ENCODE data around the gene GLG1. TPM values are rescaled to one million over a fixed set of nuclear protein-coding genes. Genes with fewer than 3 reads are reported as not detected.

The GLG1 gene
- total RNA-seq, 1 experiment from 2014 or later, result 117 TPM

GRCh38 chr16:74492976-74493375 is 113.9 kb downstream of the GLG1 start:
- H3K9me3 ChIP-seq (ENCODE audit: insufficient read depth, low read depth), result no peaks in the 10 kb centered on the region
- H4K20me1 ChIP-seq (ENCODE audit: insufficient read depth), result no peaks in the 10 kb centered on the region
- H3F3A ChIP-seq (ENCODE audit: insufficient read depth, low read depth), result no peaks in the 10 kb centered on the region
- ChIA-PET CTCF (no interaction called here), POLR2A (ENCODE audit: unreplicated experiment) (no interaction called here)
- no peaks in the 10 kb centered on the region for H3K36me3 ChIP-seq (ENCODE audit: low read depth)
- no peaks in the 10 kb centered on the region for H3K79me2 ChIP-seq (ENCODE audit: low read depth)
- intact Hi-C loops (cut with micrococcal nuclease; ENCODE audit: unreplicated experiment), result no loop called here
- no peak overlapping the region for H3K4me2 ChIP-seq
- H3K4me3 ChIP-seq, result no peak overlapping the region
- H3K27ac ChIP-seq, result no peak overlapping the region
- BruUV-seq (replicated peaks), result no TSS peak
- H3K9me2 ChIP-seq (ENCODE audit: insufficient read depth), result no peaks in the 10 kb centered on the region
- no peak for DNase-seq
- TF ChIP-seq, protein P1, sequence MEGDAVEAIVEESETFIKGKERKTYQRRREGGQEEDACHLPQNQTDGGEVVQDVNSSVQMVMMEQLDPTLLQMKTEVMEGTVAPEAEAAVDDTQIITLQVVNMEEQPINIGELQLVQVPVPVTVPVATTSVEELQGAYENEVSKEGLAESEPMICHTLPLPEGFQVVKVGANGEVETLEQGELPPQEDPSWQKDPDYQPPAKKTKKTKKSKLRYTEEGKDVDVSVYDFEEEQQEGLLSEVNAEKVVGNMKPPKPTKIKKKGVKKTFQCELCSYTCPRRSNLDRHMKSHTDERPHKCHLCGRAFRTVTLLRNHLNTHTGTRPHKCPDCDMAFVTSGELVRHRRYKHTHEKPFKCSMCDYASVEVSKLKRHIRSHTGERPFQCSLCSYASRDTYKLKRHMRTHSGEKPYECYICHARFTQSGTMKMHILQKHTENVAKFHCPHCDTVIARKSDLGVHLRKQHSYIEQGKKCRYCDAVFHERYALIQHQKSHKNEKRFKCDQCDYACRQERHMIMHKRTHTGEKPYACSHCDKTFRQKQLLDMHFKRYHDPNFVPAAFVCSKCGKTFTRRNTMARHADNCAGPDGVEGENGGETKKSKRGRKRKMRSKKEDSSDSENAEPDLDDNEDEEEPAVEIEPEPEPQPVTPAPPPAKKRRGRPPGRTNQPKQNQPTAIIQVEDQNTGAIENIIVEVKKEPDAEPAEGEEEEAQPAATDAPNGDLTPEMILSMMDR (conservative IDR thresholded peaks at IDR 0.05), result no peak
- TF ChIP-seq EZH2 (IDR thresholded peaks at IDR 0.05; ENCODE audit: low read depth), result no peak
- no peaks in the 10 kb centered on the region for H3K27me3 ChIP-seq (ENCODE audit: insufficient read depth, low read depth)
- no peak overlapping the region for H2AFZ ChIP-seq
- no peaks in the 10 kb centered on the region for H3K4me1 ChIP-seq (replicated peaks; ENCODE audit: insufficient read depth)

GRCh38 chr16:74487634-74488495 is 119.0 kb downstream of the GLG1 start:
- no peak for TF ChIP-seq EZH2 (IDR thresholded peaks at IDR 0.05; ENCODE audit: low read depth)
- TF ChIP-seq, protein P1 (conservative IDR thresholded peaks at IDR 0.05), result no peak
- BruUV-seq (replicated peaks), result no TSS peak
- Histone ChIP-seq H3K4me1 (replicated peaks; ENCODE audit: insufficient read depth) (peaks cover 18% of the 10 kb centered on the region), H3K4me2 (no peak overlapping the region), H3F3A (ENCODE audit: insufficient read depth, low read depth) (peaks cover 16% of the 10 kb centered on the region), H3K9me2 (ENCODE audit: insufficient read depth) (no peaks in the 10 kb centered on the region), H3K79me2 (ENCODE audit: low read depth) (no peaks in the 10 kb centered on the region), H2AFZ (no peak overlapping the region), H3K9me3 (ENCODE audit: insufficient read depth, low read depth) (no peaks in the 10 kb centered on the region), H3K27ac (no peak overlapping the region), H3K36me3 (ENCODE audit: low read depth) (peaks cover 3% of the 10 kb centered on the region; the same call in 1 of the 2 replicates), H3K27me3 (ENCODE audit: insufficient read depth, low read depth) (no peaks in the 10 kb centered on the region), H3K4me3 (no peak overlapping the region), H4K20me1 (ENCODE audit: insufficient read depth) (peaks cover 6% of the 10 kb centered on the region; the same call in 1 of the 2 replicates)
- CTCF ChIA-PET, result interaction anchor here (0.6 kb wide), 1 partner anchor 8 kb away, joined by 3 read pairs; no protein-coding TSS in a partner anchor
- no peak for DNase-seq
- POLR2A ChIA-PET (ENCODE audit: unreplicated experiment), result interaction anchor here (0.6 kb wide), 1 partner anchor 97 kb away, joined by 3 read pairs; no protein-coding TSS in a partner anchor
- intact Hi-C loops (cut with micrococcal nuclease; ENCODE audit: unreplicated experiment), result loop anchor here (10.0 kb wide), 1 partner anchor 117 kb away; the partner anchor contains the start of gene GLG1

GRCh38 chr16:74485916-74486315 is 121.0 kb downstream of the GLG1 start:
- peak in 1 of 2 experiments; percentile 92 for DNase-seq
- H3K27me3 ChIP-seq (ENCODE audit: insufficient read depth, low read depth), result no peaks in the 10 kb centered on the region
- H3K27ac ChIP-seq, result peak overlapping the region; percentile 17; the same call in 1 of the 2 replicates
- peaks cover 3% of the 10 kb centered on the region; the same call in 1 of the 2 replicates for H3K36me3 ChIP-seq (ENCODE audit: low read depth)
- no peaks in the 10 kb centered on the region for H3K79me2 ChIP-seq (ENCODE audit: low read depth)
- H3K4me2 ChIP-seq, result peak overlapping the region; percentile 30; the same call in 1 of the 2 replicates
- CTCF ChIA-PET, result no interaction called here
- intact Hi-C loops (cut with micrococcal nuclease; ENCODE audit: unreplicated experiment), result loop anchor here (10.0 kb wide), 1 partner anchor 119 kb away; the partner anchor contains the start of gene GLG1
- H3F3A ChIP-seq (ENCODE audit: insufficient read depth, low read depth), result peaks cover 29% of the 10 kb centered on the region
- H3K9me3 ChIP-seq (ENCODE audit: insufficient read depth, low read depth), result no peaks in the 10 kb centered on the region
- BruUV-seq (replicated peaks), result no TSS peak
- H3K4me3 ChIP-seq, result no peak overlapping the region
- H2AFZ ChIP-seq, result no peak overlapping the region
- no peaks in the 10 kb centered on the region for H3K9me2 ChIP-seq (ENCODE audit: insufficient read depth)
- H3K4me1 ChIP-seq (replicated peaks; ENCODE audit: insufficient read depth), result peaks cover 24% of the 10 kb centered on the region
- peaks cover 6% of the 10 kb centered on the region; the same call in 1 of the 2 replicates for H4K20me1 ChIP-seq (ENCODE audit: insufficient read depth)
- POLR2A ChIA-PET (ENCODE audit: unreplicated experiment), result interaction anchor here (0.6 kb wide), 1 partner anchor 37 kb away, joined by 3 read pairs; no protein-coding TSS in a partner anchor
- TF ChIP-seq, protein P1 (conservative IDR thresholded peaks at IDR 0.05), result no peak
- TF ChIP-seq EZH2 (IDR thresholded peaks at IDR 0.05; ENCODE audit: low read depth), result no peak

All from PC-9 (cell line).